Kidney epithelial cell (primary cell): ENCODE measurements around the gene ATP4A. TPM values are rescaled to one million over a fixed set of nuclear protein-coding genes. Genes with fewer than 3 reads are reported as not detected.
A peak's percentile ranks its signal among the peaks of the same experiment; 100 is the strongest.

Source experiments
- DNase-seq: peaks from one replicate; pipeline ENCODE4 v3.0.0-alpha.2; 2010; ENCODE audit warnings: low read depth
- H3K27me3 ChIP-seq: 2 replicates; pipeline ENCODE4 v1.6.0; 2011; ENCODE audit warnings: low read length; ENCODE audit not compliant: control insufficient read depth, insufficient read depth
- H3K36me3 ChIP-seq: 2 replicates; pipeline ENCODE4 v1.5.1; 2011; ENCODE audit warnings: low read length; ENCODE audit not compliant: control insufficient read depth, insufficient read depth
- H3K4me3 ChIP-seq: 2 replicates; pipeline ENCODE4 v1.5.1; 2011; ENCODE audit warnings: low read depth, mild to moderate bottlenecking, control low read depth, low read length
- total RNA-seq: library from RNA; depleted of rRNA; stranded (reverse); fragments of >200 nt; gene quantifications from 2 replicates; pipeline ENCODE4 v1.2.3, GENCODE V29; 2015
- TF ChIP-seq, protein P1 (sequence below): IDR thresholded peaks from 2 replicates; pipeline ENCODE4 v1.5.1; 2011; ENCODE audit warnings: mild to moderate bottlenecking, moderate library complexity, low read length, control low read depth, inconsistent platforms; ENCODE audit not compliant: insufficient read depth, poor library complexity, severe bottlenecking

Gene ATP4A
- total RNA-seq, 1 donor from 2014 or later, result not detected

DNA sequence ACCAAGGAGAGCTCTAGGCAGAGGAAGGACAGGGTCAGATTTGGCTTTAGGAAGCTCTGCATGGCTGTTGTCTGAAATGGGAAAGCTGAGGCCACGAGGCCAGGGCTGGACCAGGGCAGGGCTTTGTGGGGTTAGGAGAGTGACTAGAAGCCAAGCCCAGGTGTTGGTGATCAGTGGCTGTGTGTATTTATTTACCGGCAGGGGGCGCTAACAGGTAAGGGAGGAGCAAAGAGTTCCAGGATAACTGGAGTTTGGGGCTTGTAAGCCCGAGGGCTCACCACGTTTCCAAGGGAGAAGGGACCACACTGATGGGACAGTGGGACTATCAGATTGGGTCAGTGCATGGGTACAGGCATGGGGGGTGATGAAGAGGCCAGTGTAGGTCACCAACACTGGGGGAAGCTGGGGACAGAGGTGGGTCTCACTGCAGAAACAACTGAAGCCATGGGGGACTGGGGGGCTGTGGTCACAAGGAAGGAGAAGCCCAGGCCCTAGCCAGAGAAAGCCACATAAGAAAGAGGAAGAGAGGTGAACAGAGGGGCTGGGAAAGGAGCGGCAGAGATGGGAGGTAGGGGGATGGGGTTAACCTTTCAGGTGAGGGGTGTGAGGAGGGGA lies 14.2 kb downstream of the ATP4A start:
- H3K27me3 ChIP-seq, result no peaks in the 10 kb centered on the region
- DNase-seq, result no peak
- H3K36me3 ChIP-seq, result peaks cover 3% of the 10 kb centered on the region
- TF ChIP-seq, protein P1, sequence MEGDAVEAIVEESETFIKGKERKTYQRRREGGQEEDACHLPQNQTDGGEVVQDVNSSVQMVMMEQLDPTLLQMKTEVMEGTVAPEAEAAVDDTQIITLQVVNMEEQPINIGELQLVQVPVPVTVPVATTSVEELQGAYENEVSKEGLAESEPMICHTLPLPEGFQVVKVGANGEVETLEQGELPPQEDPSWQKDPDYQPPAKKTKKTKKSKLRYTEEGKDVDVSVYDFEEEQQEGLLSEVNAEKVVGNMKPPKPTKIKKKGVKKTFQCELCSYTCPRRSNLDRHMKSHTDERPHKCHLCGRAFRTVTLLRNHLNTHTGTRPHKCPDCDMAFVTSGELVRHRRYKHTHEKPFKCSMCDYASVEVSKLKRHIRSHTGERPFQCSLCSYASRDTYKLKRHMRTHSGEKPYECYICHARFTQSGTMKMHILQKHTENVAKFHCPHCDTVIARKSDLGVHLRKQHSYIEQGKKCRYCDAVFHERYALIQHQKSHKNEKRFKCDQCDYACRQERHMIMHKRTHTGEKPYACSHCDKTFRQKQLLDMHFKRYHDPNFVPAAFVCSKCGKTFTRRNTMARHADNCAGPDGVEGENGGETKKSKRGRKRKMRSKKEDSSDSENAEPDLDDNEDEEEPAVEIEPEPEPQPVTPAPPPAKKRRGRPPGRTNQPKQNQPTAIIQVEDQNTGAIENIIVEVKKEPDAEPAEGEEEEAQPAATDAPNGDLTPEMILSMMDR, result peak; percentile 66
- no peak overlapping the region for H3K4me3 ChIP-seq

DNA sequence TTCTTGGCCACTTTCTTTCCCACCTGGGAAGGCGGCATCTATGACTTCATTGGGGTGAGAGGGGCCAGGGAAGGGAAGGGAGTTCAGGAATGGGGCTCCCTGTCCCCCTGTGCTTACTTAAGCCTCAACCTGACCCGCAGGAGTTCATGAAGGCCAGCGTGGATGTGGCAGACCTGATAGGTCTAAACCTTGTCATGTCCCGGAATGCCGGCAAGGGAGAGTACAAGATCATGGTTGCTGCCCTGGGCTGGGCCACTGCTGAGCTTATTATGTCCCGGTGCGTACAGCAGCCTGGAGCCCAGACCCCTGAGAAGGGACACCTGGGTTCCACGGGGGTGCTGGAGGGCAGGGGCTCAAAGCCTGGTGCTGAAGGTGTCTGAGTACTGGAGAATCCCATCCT lies 16.9 kb downstream of the ATP4A start:
- Histone ChIP-seq H3K27me3 (no peaks in the 10 kb centered on the region), H3K4me3 (peak overlapping the region; percentile 79), H3K36me3 (peaks cover 3% of the 10 kb centered on the region)
- TF ChIP-seq, protein P1, result no peak
- no peak for DNase-seq

DNA sequence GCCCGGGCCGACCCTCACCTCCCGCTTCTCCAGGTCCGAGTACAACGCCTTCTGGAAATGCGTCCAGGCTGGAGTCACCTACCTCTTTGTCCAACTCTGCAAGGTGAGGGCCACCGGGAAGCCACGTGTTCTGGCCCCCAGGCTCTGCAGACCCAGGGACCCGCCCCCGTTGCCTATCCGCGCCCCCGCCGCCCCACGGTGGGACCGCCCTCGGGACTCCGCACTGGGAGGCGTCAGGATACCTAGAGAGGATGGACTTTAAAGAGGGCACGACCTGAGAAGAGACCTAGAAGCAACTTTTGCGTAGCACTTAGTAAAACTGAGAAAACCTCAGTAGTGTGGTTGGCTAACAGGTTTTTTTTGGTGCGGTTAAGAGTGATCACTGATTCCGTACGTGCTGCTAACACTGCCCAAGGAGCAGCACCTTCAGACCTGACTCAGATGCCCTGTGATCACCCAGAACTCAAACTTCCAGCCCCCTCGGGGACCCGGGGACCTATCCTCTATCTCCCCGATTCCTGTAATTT lies 17.5 kb downstream of the ATP4A start:
- Histone ChIP-seq H3K36me3 (peaks cover 3% of the 10 kb centered on the region), H3K4me3 (peak overlapping the region; percentile 79), H3K27me3 (no peaks in the 10 kb centered on the region)
- TF ChIP-seq, protein P1, result no peak
- DNase-seq, result no peak

GRCh38 chr19:35545001-35545854 lies 18.2 kb downstream of the ATP4A start, which contains the start of gene TMEM147:
Gene TMEM147 (plus strand): TSS chr19:35545626. CDS start chr19:35545740, 114 bp downstream.
- Histone ChIP-seq H3K36me3 (peaks cover 1% of the 10 kb centered on the region), H3K4me3 (peak within 1 kb of the TSS; percentile 79), H3K27me3 (no peaks in the 10 kb centered on the region)
- peak; percentile 55 for DNase-seq
- TF ChIP-seq, protein P1, result no peak

DNA sequence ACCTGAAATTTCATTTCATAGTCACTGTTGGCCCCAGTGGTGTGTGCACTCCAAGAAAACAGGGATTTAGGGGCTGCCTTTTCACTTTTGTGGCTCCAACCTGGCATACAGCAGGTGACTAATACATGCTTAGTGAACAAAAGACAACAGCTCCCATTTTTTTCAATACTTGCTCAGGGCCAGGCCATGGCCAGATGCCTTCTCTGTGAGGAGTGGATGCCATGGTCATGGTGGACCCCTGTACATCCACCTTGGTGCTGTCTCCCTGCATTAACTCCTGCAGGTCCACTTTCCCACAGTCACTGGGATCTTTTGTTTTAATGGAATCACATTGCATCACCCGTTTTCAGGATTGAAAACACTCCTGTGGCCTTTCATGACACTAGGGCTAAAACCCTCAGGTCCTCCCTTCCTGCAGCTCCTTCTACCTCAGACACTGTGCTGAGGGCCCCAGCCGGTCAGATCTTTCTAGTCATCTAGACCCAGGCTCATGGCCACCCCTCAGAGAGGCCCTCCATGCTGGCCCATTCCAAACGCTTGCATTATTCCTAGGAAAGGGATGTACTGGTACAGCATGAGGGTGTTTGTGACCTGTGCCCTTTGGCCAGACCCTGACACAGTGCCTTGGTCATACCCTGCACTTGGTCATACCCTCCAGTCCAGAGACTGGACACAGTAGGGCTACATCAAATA lies 19.2 kb downstream of the ATP4A start:
- TF ChIP-seq, protein P1, result no peak
- Histone ChIP-seq H3K36me3 (no peaks in the 10 kb centered on the region), H3K27me3 (no peaks in the 10 kb centered on the region)

More for the DNA sequence above, 19.2 kb downstream of the ATP4A start:
- H3K4me3 ChIP-seq, result peak overlapping the region; percentile 79
- DNase-seq, result no peak
